ENCODE results near the gene TNNC1.

- TF ChIP-seq POLR2A (IDR thresholded peaks at IDR 0.05), result no peak
- no peak for TF ChIP-seq CTCF (IDR thresholded peaks at IDR 0.05 in 8 of 11, conservative IDR thresholded peaks at IDR 0.05 in 3 of 11)
These were observed 29.2 kb upstream of the TNNC1 start for GRCh38 chr3:52483081-52483480.

All from spleen (tissue), 7 donors.